SIG-M5 (cell line): ENCODE results near the gene FGF2.
"Not testable (repeated sequence)": the region's sequence is repeated elsewhere in the genome, so short reads cannot be mapped to it uniquely, and the experiment has no call there.

Source experiments
- DNase-seq: peaks from one replicate; lab custom pipeline; 2025; lab: John Stamatoyannopoulos, UW

FGF2 gene

GRCh38 chr4:122826553-122827257 is at the start of gene FGF2:
Gene FGF2 (plus strand): TSS chr4:122826831. CDS start chr4:122827175, 344 bp downstream.
- DNase-seq: no peak

- no peak for DNase-seq
Observed at GRCh38 chr4:122776916-122777315, 49.7 kb upstream of the FGF2 start.

DNA sequence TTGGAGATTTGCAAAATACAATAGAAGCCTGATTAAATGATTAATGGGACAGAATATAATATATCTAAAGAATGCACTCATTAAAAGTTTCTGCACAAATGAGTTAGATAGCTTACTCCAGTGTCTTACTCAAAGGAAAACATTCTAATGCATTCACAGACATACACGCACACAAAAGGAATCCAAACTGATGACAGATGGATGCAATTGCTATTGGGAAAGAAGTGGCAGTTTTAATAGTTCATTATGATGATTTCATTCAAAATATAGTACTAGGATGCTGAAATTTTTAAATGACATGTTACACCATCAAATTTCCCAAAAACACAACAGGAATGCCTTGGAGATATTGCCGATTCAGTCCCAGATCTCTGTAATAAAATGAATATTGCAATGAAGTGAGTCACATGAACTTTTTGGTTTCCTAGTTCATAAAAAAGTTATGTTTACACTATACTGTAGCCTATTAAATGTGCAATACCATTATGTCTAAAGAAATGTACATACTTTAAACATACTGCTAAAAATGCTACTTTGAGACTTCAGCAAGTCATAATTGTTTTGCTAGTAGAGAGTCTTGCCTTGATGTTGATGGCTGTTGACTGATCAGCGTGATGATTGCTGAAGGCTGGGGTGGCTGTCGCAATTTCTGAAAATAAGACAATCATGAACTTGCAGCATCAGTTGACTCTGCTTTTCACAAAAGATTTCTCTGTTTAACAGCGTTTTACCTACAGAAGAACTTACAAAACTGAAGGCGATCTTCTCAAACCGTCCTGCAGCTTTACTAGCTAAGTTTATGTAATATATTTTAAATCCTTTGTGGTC is 48.6 kb upstream of the FGF2 start:
- no peak for DNase-seq

GRCh38 chr4:122781486-122781885 is 45.1 kb upstream of the FGF2 start:
- no peak for DNase-seq

DNA sequence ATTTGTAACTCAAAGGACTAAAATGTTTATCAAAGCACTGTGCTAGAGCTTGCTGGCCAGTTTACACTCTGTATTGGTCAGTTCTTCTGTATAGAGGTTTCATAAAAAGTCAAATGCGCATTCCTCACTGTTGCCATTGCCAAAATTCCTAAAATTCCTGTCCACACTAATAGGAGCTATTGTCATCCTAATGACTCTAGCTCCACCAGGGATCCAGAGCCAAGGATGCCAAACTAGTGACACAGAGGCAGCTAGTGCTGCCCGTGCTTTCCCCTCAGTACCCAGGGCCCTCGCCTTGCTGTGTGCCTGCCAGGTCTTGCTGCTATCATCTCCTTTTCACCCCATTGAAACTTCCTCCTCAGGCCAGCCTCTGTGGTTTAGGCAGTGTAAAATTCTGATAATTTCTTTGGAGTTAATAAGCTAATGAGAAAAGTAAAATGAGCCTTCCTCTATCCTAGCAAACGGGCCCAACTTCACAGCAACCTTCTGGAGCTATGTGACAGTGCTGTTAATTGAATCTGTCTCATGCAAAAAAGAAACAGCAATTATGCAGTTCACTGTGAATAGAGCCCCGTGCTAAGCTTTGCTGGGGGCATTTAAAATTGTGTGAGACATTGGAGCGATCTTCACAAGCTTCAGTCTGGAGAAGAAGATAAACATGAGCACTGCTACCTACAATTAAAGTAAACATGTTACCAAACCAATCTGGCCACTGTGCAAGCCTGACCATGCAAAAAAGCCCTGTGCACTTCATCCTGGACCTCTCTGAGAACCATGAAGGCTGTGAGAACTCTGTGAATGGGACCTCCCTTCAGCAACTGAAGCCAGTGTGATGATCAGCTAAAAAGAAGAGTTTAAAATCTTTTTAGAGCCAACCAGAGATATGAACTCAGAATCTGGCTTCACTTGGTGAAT is 43.1 kb upstream of the FGF2 start:
- DNase-seq: no peak

DNA sequence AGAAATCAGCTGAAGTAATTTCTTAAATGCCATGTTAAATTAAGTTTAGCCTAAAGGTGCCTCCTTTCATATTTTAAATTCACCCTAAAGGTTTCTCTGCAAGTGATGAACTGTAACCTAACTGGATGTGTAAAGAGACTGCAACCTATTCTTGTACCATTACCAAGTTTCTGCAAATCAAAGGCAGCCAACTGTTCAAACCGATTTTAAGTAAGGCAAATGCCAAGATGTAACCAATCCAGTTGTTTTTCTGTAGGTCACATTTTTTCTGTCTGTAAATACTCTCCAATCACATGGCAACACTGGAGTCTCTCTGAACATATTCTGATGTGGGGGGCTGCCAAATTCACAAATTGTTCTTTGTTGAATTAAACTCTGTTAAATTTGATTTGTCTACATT is 42.4 kb upstream of the FGF2 start:
- no peak for DNase-seq

GRCh38 chr4:122785099-122785498 is 41.5 kb upstream of the FGF2 start:
- no peak for DNase-seq

DNA sequence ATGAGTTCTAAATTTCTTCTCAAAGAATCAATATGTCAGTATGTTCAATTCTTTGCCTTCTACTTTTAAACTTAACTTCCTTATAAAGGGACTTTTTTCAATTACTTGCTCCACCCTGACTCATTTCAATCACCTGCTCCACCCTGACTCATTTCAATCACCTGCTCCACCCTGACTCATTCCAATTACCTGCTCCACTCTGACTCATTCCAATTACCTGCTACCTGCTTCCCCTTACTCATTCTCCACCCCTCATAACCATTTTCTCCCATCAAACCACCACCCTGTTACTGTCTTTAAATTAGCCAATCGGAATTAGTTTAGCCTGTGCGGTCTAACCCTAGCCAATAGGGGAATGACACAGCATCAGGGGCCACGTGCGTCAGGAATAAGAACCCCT is 40.3 kb upstream of the FGF2 start:
- not testable (repeated sequence) for DNase-seq

DNA sequence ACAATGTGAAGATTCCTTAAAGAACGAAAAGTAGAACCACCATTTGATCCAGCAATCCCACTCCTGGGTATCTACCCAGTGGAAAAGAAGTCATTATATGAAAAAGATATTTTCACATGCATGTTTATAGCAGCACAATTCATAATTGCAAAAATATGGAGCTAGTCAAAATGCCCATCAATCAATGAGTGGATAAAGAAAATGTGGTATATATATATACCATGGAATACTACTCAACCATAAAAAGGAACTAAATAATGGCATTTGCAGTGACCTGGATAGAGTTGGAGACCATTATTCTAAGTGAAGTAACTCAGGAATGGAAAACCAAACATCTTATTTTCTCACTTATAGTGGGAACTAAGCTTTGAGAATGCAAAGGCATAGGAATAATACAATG is 39.7 kb upstream of the FGF2 start:
- DNase-seq: not testable (repeated sequence)

DNA sequence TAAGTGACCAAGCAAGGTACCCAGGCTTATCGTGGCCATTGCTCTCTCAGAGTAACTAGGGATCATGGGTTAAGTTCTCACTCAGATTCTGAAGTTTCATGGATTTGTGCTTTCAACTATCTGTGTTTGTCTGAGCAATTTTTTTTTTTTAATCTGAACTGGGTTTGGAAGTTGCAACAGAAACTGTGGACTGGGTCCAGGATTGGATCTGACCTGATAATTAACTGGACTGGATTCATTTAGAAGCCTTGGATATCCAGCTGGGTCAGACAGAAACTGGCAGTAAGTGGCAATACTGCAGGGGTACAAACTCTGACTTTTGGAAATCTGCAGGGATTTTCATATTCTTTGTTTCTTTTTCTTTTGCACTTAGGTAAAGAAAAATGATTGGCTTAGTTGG is 38.7 kb upstream of the FGF2 start:
- no peak for DNase-seq

GRCh38 chr4:122788935-122789334 is 37.7 kb upstream of the FGF2 start:
- DNase-seq: no peak

DNA sequence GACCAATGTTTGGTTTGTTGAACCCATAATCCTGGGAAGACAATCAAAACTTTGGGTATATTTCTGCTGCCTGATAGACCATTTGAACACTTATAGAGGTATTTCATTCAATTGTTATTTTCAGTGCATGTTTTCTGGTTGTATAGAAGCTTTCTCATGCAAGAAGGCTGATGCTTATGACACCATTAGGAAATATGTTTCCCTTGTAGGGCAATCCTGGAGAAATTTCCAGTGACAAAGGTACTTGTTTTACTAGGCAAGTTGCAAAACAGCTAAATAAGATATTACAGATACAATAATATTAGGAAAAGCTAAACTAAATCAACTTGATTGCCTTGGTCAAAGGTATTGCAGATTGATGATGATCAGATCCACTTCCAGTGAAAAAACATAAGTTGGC is 32.8 kb upstream of the FGF2 start:
- no peak for DNase-seq

GRCh38 chr4:122796801-122797404 is 29.7 kb upstream of the FGF2 start:
- no peak for DNase-seq

DNA sequence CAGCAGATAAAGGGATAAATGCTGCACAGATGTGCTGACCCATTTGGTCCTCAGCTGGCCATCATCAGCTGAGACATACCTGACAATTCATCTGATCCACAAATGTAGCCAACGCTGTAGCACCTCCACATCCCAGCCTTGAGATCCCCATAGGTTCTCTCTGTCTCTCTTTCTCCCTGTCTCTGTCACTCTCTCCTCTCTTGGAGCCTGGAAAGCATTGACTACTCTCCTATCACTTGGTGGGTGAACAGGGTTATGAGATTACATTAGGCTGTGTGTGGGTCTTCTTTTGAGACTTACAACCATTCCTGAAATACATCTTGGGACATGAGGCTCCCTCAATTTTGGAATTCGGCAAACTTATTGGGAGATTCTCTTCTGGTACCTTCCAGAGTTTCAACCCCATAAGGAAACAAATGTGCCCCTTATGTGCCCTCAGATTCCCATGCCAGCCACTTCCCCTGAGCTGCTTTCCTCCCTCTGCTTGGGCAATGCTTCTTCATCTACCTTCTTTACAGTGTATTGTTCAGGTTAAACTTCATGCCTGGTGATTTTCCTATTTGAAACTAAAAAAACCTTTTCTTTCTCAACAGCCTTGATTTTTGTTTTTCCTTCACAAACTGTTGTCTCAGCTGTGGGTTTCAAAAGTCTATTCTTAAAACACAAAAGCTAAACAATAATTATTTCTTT is 29.1 kb upstream of the FGF2 start:
- DNase-seq: no peak

GRCh38 chr4:122798101-122798500 is 28.5 kb upstream of the FGF2 start:
- no peak for DNase-seq

GRCh38 chr4:122798917-122799316 is 27.7 kb upstream of the FGF2 start:
- no peak for DNase-seq

GRCh38 chr4:122803788-122804208 is 22.8 kb upstream of the FGF2 start:
- DNase-seq: no peak

GRCh38 chr4:122806981-122807679 is 19.5 kb upstream of the FGF2 start:
- no peak for DNase-seq

- DNase-seq: no peak
Observed at GRCh38 chr4:122810669-122811068, 16.0 kb upstream of the FGF2 start.

- DNase-seq: not testable (repeated sequence)
Observed at GRCh38 chr4:122811781-122812180, 14.8 kb upstream of the FGF2 start.

- DNase-seq: not testable (repeated sequence)
Observed at GRCh38 chr4:122812823-122813222, 13.8 kb upstream of the FGF2 start.
